ENCODE results near the gene STK38L.

The STK38L gene

GRCh38 chr12:27246141-27246540 is 2.1 kb downstream of the STK38L start:
- Mint-ChIP-seq H3K4me3 (peak overlapping the region; percentile 82 to 100 (median 98)), H3K9me3 (peaks cover 3% of the 10 kb centered on the region), H3K27ac (peak overlapping the region; percentile 63 to 82 (median 76)), H3K27me3 (ENCODE audit: low read depth) (no peaks in the 10 kb centered on the region), H3K4me1 (peaks cover 32% of the 10 kb centered on the region), H3K36me3 (ENCODE audit: low read depth) (peaks cover 3% of the 10 kb centered on the region)
- TF ChIP-seq CTCF (IDR thresholded peaks at IDR 0.05; ENCODE audit: unreplicated experiment in 3 of 3), result no peak

- TF ChIP-seq CTCF (IDR thresholded peaks at IDR 0.05; ENCODE audit: unreplicated experiment in 3 of 3), result no peak
- Mint-ChIP-seq H3K9me3 (peaks cover 3% of the 10 kb centered on the region), H3K27ac (peak overlapping the region; percentile 10 to 55 (median 27)), H3K4me3 (peak overlapping the region; percentile 58 to 78 (median 61)), H3K36me3 (ENCODE audit: low read depth) (peaks cover 4% of the 10 kb centered on the region), H3K27me3 (ENCODE audit: low read depth) (no peaks in the 10 kb centered on the region), H3K4me1 (peaks cover 32% of the 10 kb centered on the region)
Observed at GRCh38 chr12:27246774-27247173, 2.7 kb downstream of the STK38L start.

GRCh38 chr12:27252934-27253333 is 8.8 kb downstream of the STK38L start:
- H3K9me3 Mint-ChIP-seq, result no peaks in the 10 kb centered on the region
- H3K4me3 Mint-ChIP-seq, result no peak overlapping the region
- H3K27ac Mint-ChIP-seq, result peak overlapping the region; percentile 48 to 51 (median 50)
- TF ChIP-seq CTCF (IDR thresholded peaks at IDR 0.05; ENCODE audit: unreplicated experiment in 3 of 3), result no peak
- H3K4me1 Mint-ChIP-seq, result peaks cover 15% of the 10 kb centered on the region
- peaks cover 27% of the 10 kb centered on the region for H3K36me3 Mint-ChIP-seq (ENCODE audit: low read depth)
- no peaks in the 10 kb centered on the region for H3K27me3 Mint-ChIP-seq (ENCODE audit: low read depth)

DNA sequence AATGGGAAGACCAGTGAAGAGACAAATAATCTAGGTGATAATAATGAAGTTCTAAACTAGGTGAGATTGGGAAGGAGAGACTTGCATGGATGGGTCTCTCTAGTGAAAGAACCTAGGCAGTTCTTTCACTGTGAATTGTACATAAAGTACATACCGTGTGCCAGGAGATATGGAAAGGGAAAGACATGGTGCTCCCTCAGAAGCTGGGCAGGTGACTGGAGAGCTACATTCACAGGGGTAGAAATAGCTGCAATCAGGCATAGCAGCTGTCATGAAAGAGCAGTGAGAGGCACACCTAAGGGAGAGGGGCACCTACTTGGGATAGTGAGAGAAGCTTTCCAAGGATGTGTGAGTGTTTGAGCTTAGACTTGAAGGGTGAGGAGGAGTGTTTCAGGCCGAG is 9.3 kb downstream of the STK38L start:
- no peak overlapping the region for H3K4me3 Mint-ChIP-seq

GRCh38 chr12:27255806-27256205 is 11.7 kb downstream of the STK38L start:
- H3K27me3 Mint-ChIP-seq (ENCODE audit: low read depth), result no peaks in the 10 kb centered on the region
- no peak overlapping the region for H3K4me3 Mint-ChIP-seq
- no peak for TF ChIP-seq CTCF (IDR thresholded peaks at IDR 0.05; ENCODE audit: unreplicated experiment in 3 of 3)
- no peaks in the 10 kb centered on the region for H3K9me3 Mint-ChIP-seq
- H3K27ac Mint-ChIP-seq, result no peak overlapping the region
- peaks cover 11% of the 10 kb centered on the region for H3K4me1 Mint-ChIP-seq
- peaks cover 27% of the 10 kb centered on the region for H3K36me3 Mint-ChIP-seq (ENCODE audit: low read depth)

More for the DNA sequence above, 9.3 kb downstream of the STK38L start:
- Mint-ChIP-seq H3K27ac (peak overlapping the region; percentile 48 to 51 (median 50)), H3K27me3 (ENCODE audit: low read depth) (no peaks in the 10 kb centered on the region), H3K9me3 (no peaks in the 10 kb centered on the region), H3K36me3 (ENCODE audit: low read depth) (peaks cover 27% of the 10 kb centered on the region), H3K4me1 (peaks cover 12% of the 10 kb centered on the region)
- TF ChIP-seq CTCF (IDR thresholded peaks at IDR 0.05; ENCODE audit: unreplicated experiment in 3 of 3), result no peak

DNA sequence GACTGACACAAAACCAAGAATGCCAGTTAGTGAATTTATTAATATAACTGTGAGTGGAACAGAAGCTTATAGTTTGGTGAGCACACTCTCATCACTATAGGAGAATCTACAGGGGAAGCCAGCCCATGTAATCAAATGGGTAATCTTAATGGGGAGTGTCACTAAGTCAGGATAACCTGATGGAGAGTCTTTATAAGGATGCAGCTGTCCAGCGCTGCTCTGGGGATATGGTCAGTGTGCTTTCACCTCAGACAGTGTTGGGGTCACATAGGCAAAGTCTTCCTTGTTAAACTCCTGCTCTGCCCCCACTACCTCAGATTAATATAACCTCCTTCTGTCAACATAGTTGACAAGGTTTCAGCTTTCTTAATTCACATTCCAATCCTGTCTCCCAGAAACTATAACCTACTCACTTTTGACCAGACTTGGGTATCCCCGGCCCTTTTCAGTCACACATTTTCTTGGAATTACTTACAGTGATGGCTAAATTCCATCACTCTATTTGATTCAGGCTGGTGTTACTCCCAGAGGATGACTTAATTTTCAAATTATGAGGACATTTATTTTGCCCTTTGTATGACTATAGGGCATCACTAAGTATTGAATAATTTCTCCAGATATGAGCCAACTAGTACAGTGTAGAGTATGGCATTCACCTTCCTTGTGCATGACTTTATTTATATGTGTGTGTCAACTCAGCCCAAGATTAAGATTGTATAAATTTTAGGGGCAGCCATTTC is 13.2 kb downstream of the STK38L start:
- Mint-ChIP-seq H3K4me1 (peaks cover 11% of the 10 kb centered on the region), H3K4me3 (no peak overlapping the region), H3K36me3 (ENCODE audit: low read depth) (peaks cover 24% of the 10 kb centered on the region), H3K27me3 (ENCODE audit: low read depth) (no peaks in the 10 kb centered on the region), H3K9me3 (no peaks in the 10 kb centered on the region), H3K27ac (no peak overlapping the region)
- no peak for TF ChIP-seq CTCF (IDR thresholded peaks at IDR 0.05; ENCODE audit: unreplicated experiment in 3 of 3)

All from nephron (organoid).